Body of pancreas (tissue), 4 donors: ENCODE measurements around the gene SERPINA5. TPM values are rescaled to one million over a fixed set of nuclear protein-coding genes. Genes with fewer than 3 reads are reported as not detected.

Experiments used
- ATAC-seq: fragments of 150-250 bp; one replicate; pipeline ENCODE4 v1.9.1; 2016
- DNase-seq, 4 donors: peaks; one replicate each; pipeline ENCODE4 v3.0.0-alpha.2; 2019
- H3K27ac ChIP-seq, 4 donors: fragments of 200-600 bp; sonication (generic); 1 replicate in 3 of 4; 2 replicates in 1 of 4; pipeline versions ENCODE4 v1.5.1 to v1.6.1; 2016 to 2019; ENCODE audit warnings: mild to moderate bottlenecking in 1 of 4, mixed read lengths in 1 of 4, moderate library complexity in 1 of 4
- H3K27me3 ChIP-seq, 2 donors: fragments of 200-600 bp; sonication (generic); one replicate each; pipeline ENCODE4 v1.6.0; 2016; ENCODE audit warnings: mild to moderate bottlenecking in 1 of 2
- H3K36me3 ChIP-seq, 2 donors: fragments of 200-600 bp; sonication (generic); replicated peaks in 1 of 2; 2 replicates each; pipeline ENCODE4 v1.5.1; 2016; ENCODE audit warnings: low read depth in 2 of 2; ENCODE audit not compliant: insufficient read depth in 1 of 2
- H3K4me1 ChIP-seq: fragments of 200-600 bp; sonication (generic); one replicate; pipeline ENCODE4 v1.6.0; 2016
- H3K4me3 ChIP-seq, 2 donors: fragments of 200-600 bp; sonication (generic); 1 replicate in 1 of 2; 2 replicates in 1 of 2; pipeline ENCODE4 v1.5.1; 2016 to 2019
- H3K9me3 ChIP-seq, 3 donors: fragments of 200-600 bp; sonication (generic); 1 replicate in 2 of 3; 2 replicates in 1 of 3; pipeline ENCODE4 v1.5.1; 2016
- POLR2A ChIP-seq, 3 donors: fragments of 450-650 bp; IDR thresholded peaks; one replicate each; pipeline ENCODE4 v1.6.1; 2016; ENCODE audit warnings: antibody characterized with exemption in 3 of 3, mild to moderate bottlenecking in 2 of 3
- WGBS, 2 donors: methylation state at CpG; one replicate each; pipeline ENCODE4 v1.1.5; 2017; 5-methylcytosine and 5-hydroxymethylcytosine counted together
- intact Hi-C: fragments of 100-400 bp; cut with DNase I; formaldehyde crosslinking; loops from one replicate; pipeline ENCODE4 v1.15.1; 2023
- total RNA-seq, 2 donors: library from RNA; depleted of rRNA; stranded (reverse); fragments of >200 nt; gene quantifications; one replicate each; pipeline ENCODE4 v1.1.0, GENCODE V29; 2016
- TF ChIP-seq, protein P1 (sequence below), 7 experiments: fragments of 450-650 bp in 4 of 7; fragments of 200-600 bp in 3 of 7; sonication (generic) in 3 of 7; IDR thresholded peaks; one replicate each; pipeline ENCODE4 v1.5.1; 2016 to 2019; ENCODE audit warnings: antibody characterized with exemption in 7 of 7

SERPINA5 gene
- total RNA-seq, 2 donors from 2014 or later, result 76.0 to 101 TPM

DNA sequence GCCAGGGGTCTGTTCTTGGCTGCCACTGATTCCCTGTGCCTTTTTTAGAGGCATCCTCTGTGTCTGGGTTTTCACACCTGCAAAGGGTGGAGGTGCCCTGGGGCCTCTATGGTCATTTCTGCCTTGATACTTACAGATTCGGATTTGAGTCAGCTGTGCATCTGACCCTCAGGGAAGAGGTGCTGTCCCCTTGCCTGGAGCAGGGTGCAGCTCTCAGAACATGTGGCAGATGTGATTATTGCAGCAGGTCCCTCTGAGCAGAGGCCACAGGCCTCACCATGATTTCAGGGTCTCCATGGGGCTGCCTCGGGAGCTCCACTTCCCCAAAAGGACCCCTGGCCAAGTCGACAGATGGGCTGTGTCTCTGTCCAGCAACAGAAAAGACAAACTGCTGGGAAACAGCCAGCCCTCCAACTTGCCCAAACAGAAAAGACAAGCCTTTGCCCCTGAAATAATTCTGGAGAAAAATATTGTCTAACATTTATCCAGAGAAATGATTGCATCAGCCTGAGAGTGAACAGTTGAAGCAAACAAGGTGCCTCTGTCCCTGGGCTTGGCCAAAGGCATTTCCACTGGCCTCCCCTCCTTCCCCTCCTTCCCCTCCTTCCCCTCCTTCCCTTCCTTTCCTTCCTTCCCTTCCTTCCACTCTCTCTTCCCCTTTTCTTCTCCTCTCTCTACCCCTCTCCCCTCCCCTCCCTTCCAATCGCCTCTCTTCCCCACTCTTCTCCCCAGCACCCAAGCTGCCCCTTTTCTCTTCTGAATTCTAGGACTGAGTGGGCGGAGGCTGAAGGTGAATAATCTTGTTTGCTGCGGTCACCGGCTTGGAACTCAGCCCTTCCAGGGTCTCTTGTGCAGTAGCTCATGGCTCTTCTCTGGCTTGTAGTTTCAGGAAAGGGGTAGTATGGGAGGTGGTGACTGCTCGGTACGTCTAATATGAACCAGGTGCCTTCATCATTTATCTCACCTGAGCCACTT lies 31.6 kb downstream of the SERPINA5 start:
- WGBS, 2 donors, result 28 to 29% methylated on average over 8 to 9 of the region's 9 CpGs
- Histone ChIP-seq H3K9me3 (no peaks in the 10 kb centered on the region), H3K36me3 (peaks cover 0 to 8% of the 10 kb centered on the region in 2 donors), H3K27me3 (no peaks in the 10 kb centered on the region), H3K27ac (peak overlapping the region; percentile 78 to 87 (median 84)), H3K4me3 (peak overlapping the region in 1 of 2 donors; percentile 42), H3K4me1 (peaks cover 70% of the 10 kb centered on the region)
- peak in 2 of 3 donors; percentile 8 to 53 for TF ChIP-seq POLR2A (IDR thresholded peaks at IDR 0.05)
- TF ChIP-seq, protein P1, sequence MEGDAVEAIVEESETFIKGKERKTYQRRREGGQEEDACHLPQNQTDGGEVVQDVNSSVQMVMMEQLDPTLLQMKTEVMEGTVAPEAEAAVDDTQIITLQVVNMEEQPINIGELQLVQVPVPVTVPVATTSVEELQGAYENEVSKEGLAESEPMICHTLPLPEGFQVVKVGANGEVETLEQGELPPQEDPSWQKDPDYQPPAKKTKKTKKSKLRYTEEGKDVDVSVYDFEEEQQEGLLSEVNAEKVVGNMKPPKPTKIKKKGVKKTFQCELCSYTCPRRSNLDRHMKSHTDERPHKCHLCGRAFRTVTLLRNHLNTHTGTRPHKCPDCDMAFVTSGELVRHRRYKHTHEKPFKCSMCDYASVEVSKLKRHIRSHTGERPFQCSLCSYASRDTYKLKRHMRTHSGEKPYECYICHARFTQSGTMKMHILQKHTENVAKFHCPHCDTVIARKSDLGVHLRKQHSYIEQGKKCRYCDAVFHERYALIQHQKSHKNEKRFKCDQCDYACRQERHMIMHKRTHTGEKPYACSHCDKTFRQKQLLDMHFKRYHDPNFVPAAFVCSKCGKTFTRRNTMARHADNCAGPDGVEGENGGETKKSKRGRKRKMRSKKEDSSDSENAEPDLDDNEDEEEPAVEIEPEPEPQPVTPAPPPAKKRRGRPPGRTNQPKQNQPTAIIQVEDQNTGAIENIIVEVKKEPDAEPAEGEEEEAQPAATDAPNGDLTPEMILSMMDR (IDR thresholded peaks at IDR 0.05), result no peak
- DNase-seq (peak in 1 of 4 donors; percentile 22), ATAC-seq (peak; percentile 3)
- intact Hi-C loops, result loop anchor here (10.0 kb wide), 1 partner anchor 48 kb away; the partner anchor contains the start of gene SERPINA4

DNA sequence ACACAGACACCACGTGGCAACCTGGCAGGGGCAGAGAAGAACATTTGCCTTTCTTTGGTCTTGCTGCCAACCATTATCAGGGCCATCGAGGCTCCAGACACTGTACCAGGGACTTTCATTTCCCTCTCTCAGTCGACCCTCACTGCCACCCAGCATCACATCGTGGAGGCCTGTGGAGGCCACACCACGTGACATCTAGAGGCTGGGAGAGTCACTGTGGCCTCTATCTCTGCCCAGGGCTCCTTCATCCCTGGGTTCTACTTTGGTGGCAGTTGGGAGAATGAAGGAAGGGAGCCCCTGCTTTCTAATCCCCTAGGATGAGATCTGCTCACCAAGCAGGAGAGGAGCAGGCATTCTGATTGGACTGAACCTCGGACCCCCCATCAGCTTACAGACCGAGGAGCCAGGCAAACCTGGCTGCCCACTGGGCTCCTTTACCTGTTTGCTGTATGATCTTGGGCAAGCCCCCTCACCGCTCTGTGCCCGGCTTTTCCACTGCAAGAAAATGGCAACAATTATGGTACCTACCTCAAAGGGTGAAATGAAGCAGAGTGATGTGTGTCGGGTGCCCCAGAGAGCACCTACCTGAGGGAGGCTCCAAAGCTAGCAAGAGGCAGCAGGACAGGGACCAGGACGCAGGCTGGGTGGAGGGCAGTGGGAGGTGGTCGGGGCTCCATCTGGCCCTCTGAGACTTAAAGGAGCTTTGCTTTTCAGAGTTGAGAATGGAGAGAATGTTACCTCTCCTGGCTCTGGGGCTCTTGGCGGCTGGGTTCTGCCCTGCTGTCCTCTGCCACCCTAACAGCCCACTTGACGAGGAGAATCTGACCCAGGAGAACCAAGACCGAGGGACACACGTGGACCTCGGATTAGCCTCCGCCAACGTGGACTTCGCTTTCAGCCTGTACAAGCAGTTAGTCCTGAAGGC lies 32.8 kb downstream of the SERPINA5 start:
- ATAC-seq (no peak), DNase-seq (no peak)
- peaks cover 79% of the 10 kb centered on the region for H3K4me1 ChIP-seq
- WGBS, 2 donors, result 75 to 83% methylated on average over 12 to 20 of the region's 20 CpGs
- peaks cover 0 to 11% of the 10 kb centered on the region in 2 donors for H3K36me3 ChIP-seq
- TF ChIP-seq, protein P1 (IDR thresholded peaks at IDR 0.05), result no peak
- TF ChIP-seq POLR2A (IDR thresholded peaks at IDR 0.05), result peak in 2 of 3 donors; percentile 49 to 56
- H3K27me3 ChIP-seq, result no peaks in the 10 kb centered on the region
- H3K4me3 ChIP-seq, result peak overlapping the region in 1 of 2 donors; percentile 42
- intact Hi-C loops, result loop anchor here (10.0 kb wide), 1 partner anchor 49 kb away; the partner anchor contains the start of gene SERPINA4
- H3K27ac ChIP-seq, result peak overlapping the region; percentile 78 to 87 (median 84)
- no peaks in the 10 kb centered on the region for H3K9me3 ChIP-seq

DNA sequence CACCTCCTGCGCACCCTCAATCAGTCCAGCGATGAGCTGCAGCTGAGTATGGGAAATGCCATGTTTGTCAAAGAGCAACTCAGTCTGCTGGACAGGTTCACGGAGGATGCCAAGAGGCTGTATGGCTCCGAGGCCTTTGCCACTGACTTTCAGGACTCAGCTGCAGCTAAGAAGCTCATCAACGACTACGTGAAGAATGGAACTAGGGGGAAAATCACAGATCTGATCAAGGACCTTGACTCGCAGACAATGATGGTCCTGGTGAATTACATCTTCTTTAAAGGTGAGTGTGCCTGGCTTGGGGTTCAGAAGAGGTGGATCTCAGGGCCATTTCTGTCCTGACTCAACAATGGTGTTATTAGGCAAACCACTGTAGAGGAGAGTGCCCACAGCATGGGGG lies 33.6 kb downstream of the SERPINA5 start:
- 94 to 97% methylated on average over 7 of the region's 7 CpGs for WGBS, 2 donors
- TF ChIP-seq, protein P1 (IDR thresholded peaks at IDR 0.05), result no peak
- no peak for TF ChIP-seq POLR2A (IDR thresholded peaks at IDR 0.05)
- H3K4me1 ChIP-seq, result peaks cover 83% of the 10 kb centered on the region
- peak overlapping the region in 2 of 4 donors; percentile 86 to 87 for H3K27ac ChIP-seq
- intact Hi-C loops, result loop anchor here (10.0 kb wide), 1 partner anchor 50 kb away; the partner anchor contains the start of gene SERPINA4
- peaks cover 0 to 19% of the 10 kb centered on the region in 2 donors for H3K36me3 ChIP-seq
- peak overlapping the region in 1 of 2 donors; percentile 42 for H3K4me3 ChIP-seq
- ATAC-seq, result no peak
- no peaks in the 10 kb centered on the region for H3K9me3 ChIP-seq
- no peaks in the 10 kb centered on the region for H3K27me3 ChIP-seq
- DNase-seq, result no peak

DNA sequence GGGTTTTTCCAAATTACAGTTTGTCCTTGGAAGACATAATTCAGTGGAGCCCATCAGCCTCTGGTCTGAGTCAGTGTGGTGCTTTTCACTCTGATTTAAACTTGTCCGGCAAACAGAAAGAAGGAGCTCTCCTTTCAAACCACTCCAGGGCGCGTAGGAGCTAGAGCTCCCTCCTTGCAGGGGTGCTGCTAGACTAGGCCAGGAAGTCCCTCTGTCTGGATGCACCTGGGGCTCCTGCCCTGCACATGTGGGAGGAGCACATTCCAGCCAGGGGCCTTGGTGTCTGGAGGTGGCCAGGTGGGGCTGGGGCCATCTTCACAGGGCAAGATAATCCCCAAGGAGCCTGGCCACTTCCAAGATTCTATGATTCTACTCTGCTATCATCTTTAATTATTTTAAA lies 34.0 kb downstream of the SERPINA5 start:
- 92 to 100% methylated on average over 1 to 3 of the region's 3 CpGs for WGBS, 2 donors
- peaks cover 0 to 20% of the 10 kb centered on the region in 2 donors for H3K36me3 ChIP-seq
- intact Hi-C loops, result loop anchor here (10.0 kb wide), 1 partner anchor 50 kb away; the partner anchor contains the start of gene SERPINA4
- H3K4me3 ChIP-seq, result peak overlapping the region in 1 of 2 donors; percentile 42
- DNase-seq (peak in 1 of 4 donors; percentile 14), ATAC-seq (no peak)
- H3K9me3 ChIP-seq, result no peaks in the 10 kb centered on the region
- peaks cover 85% of the 10 kb centered on the region for H3K4me1 ChIP-seq
- TF ChIP-seq POLR2A (IDR thresholded peaks at IDR 0.05), result no peak
- TF ChIP-seq, protein P1 (IDR thresholded peaks at IDR 0.05), result no peak
- no peaks in the 10 kb centered on the region for H3K27me3 ChIP-seq
- peak overlapping the region in 2 of 4 donors; percentile 86 to 87 for H3K27ac ChIP-seq
